Neuron (in vitro differentiated cells): ENCODE data around the gene G0S2.

Source experiments
- H2AFZ ChIP-seq: one replicate; pipeline ENCODE4 v1.6.1; 2013; ENCODE audit warnings: low read depth, mild to moderate bottlenecking, inconsistent platforms, low read length, moderate library complexity
- H3K27me3 ChIP-seq: one replicate; pipeline ENCODE4 v1.6.1; 2013; ENCODE audit warnings: low read length; ENCODE audit not compliant: insufficient read depth
- H3K36me3 ChIP-seq: one replicate; pipeline ENCODE4 v1.6.1; 2013; ENCODE audit warnings: low read length; ENCODE audit not compliant: insufficient read depth
- H3K4me1 ChIP-seq: one replicate; pipeline ENCODE4 v1.6.1; 2013; ENCODE audit warnings: low read length; ENCODE audit not compliant: insufficient read depth
- H3K4me3 ChIP-seq: 2 replicates; pipeline ENCODE4 v1.5.1; 2013; ENCODE audit warnings: mild to moderate bottlenecking, low read length, moderate library complexity
- H3K9me3 ChIP-seq: one replicate; pipeline ENCODE4 v1.6.1; 2013; ENCODE audit warnings: low read length

The G0S2 gene

GRCh38 chr1:209641832-209642172 is 33.4 kb upstream of the G0S2 start:
- Histone ChIP-seq H3K4me3 (no peak overlapping the region), H3K36me3 (no peaks in the 10 kb centered on the region), H3K27me3 (no peaks in the 10 kb centered on the region), H2AFZ (no peak overlapping the region), H3K9me3 (no peaks in the 10 kb centered on the region), H3K4me1 (no peaks in the 10 kb centered on the region)

- H3K36me3 ChIP-seq: no peaks in the 10 kb centered on the region
- no peaks in the 10 kb centered on the region for H3K4me1 ChIP-seq
- H3K4me3 ChIP-seq: no peak overlapping the region
- no peaks in the 10 kb centered on the region for H3K9me3 ChIP-seq
- no peaks in the 10 kb centered on the region for H3K27me3 ChIP-seq
- H2AFZ ChIP-seq: no peak overlapping the region
Observed at GRCh38 chr1:209642816-209643215, 32.4 kb upstream of the G0S2 start.

GRCh38 chr1:209643285-209644020 is 31.8 kb upstream of the G0S2 start:
- Histone ChIP-seq H3K9me3 (no peaks in the 10 kb centered on the region), H3K36me3 (no peaks in the 10 kb centered on the region), H3K4me3 (no peak overlapping the region), H2AFZ (no peak overlapping the region), H3K27me3 (no peaks in the 10 kb centered on the region), H3K4me1 (no peaks in the 10 kb centered on the region)

- Histone ChIP-seq H3K27me3 (no peaks in the 10 kb centered on the region), H3K4me1 (no peaks in the 10 kb centered on the region), H3K4me3 (no peak overlapping the region)
Observed at GRCh38 chr1:209645574-209646452, 29.4 kb upstream of the G0S2 start.

GRCh38 chr1:209646558-209646957 is 28.7 kb upstream of the G0S2 start:
- no peak overlapping the region for H2AFZ ChIP-seq
- H3K4me1 ChIP-seq: no peaks in the 10 kb centered on the region
- H3K36me3 ChIP-seq: no peaks in the 10 kb centered on the region
- H3K4me3 ChIP-seq: no peak overlapping the region
- H3K9me3 ChIP-seq: no peaks in the 10 kb centered on the region
- no peaks in the 10 kb centered on the region for H3K27me3 ChIP-seq

More at GRCh38 chr1:209645574-209646452, 29.4 kb upstream of the G0S2 start:
- H3K9me3 ChIP-seq: no peaks in the 10 kb centered on the region
- no peaks in the 10 kb centered on the region for H3K36me3 ChIP-seq
- no peak overlapping the region for H2AFZ ChIP-seq

- Histone ChIP-seq H3K4me1 (no peaks in the 10 kb centered on the region), H3K27me3 (no peaks in the 10 kb centered on the region), H3K9me3 (no peaks in the 10 kb centered on the region), H3K4me3 (no peak overlapping the region), H3K36me3 (no peaks in the 10 kb centered on the region), H2AFZ (no peak overlapping the region)
Observed at GRCh38 chr1:209647156-209647555, 28.1 kb upstream of the G0S2 start.

GRCh38 chr1:209648346-209648745 is 26.9 kb upstream of the G0S2 start:
- Histone ChIP-seq H2AFZ (no peak overlapping the region), H3K4me3 (no peak overlapping the region), H3K4me1 (no peaks in the 10 kb centered on the region), H3K9me3 (no peaks in the 10 kb centered on the region), H3K36me3 (no peaks in the 10 kb centered on the region), H3K27me3 (no peaks in the 10 kb centered on the region)

- Histone ChIP-seq H3K4me1 (no peaks in the 10 kb centered on the region), H2AFZ (no peak overlapping the region), H3K9me3 (no peaks in the 10 kb centered on the region), H3K27me3 (no peaks in the 10 kb centered on the region), H3K4me3 (no peak overlapping the region), H3K36me3 (no peaks in the 10 kb centered on the region)
Observed at GRCh38 chr1:209648931-209649776, 26.1 kb upstream of the G0S2 start.

- no peaks in the 10 kb centered on the region for H3K9me3 ChIP-seq
- no peaks in the 10 kb centered on the region for H3K4me1 ChIP-seq
- H3K36me3 ChIP-seq: no peaks in the 10 kb centered on the region
- no peak overlapping the region for H3K4me3 ChIP-seq
- H2AFZ ChIP-seq: no peak overlapping the region
- no peaks in the 10 kb centered on the region for H3K27me3 ChIP-seq
Observed at GRCh38 chr1:209650454-209650853, 24.8 kb upstream of the G0S2 start.

- Histone ChIP-seq H3K36me3 (no peaks in the 10 kb centered on the region), H3K27me3 (no peaks in the 10 kb centered on the region), H3K4me1 (no peaks in the 10 kb centered on the region), H3K4me3 (no peak overlapping the region), H3K9me3 (no peaks in the 10 kb centered on the region), H2AFZ (no peak overlapping the region)
Observed at GRCh38 chr1:209651138-209651587, 24.0 kb upstream of the G0S2 start.

- no peak within 1 kb of the TSS for H3K4me3 ChIP-seq
- no peaks in the 10 kb centered on the region for H3K27me3 ChIP-seq
- no peaks in the 10 kb centered on the region for H3K9me3 ChIP-seq
- no peaks in the 10 kb centered on the region for H3K36me3 ChIP-seq
- H3K4me1 ChIP-seq: no peaks in the 10 kb centered on the region
- H2AFZ ChIP-seq: no peak within 1 kb of the TSS
Observed at GRCh38 chr1:209652121-209652735, 23.0 kb upstream of the G0S2 start, which contains the start of gene LAMB3. Gene LAMB3, minus strand, starts transcription at chr1:209652425. Its CDS starts 1,481 bp downstream, at chr1:209650944.

GRCh38 chr1:209652873-209653401 is 22.3 kb upstream of the G0S2 start:
- Histone ChIP-seq H3K4me3 (no peak overlapping the region), H3K4me1 (no peaks in the 10 kb centered on the region), H3K9me3 (no peaks in the 10 kb centered on the region), H3K36me3 (no peaks in the 10 kb centered on the region), H2AFZ (no peak overlapping the region), H3K27me3 (no peaks in the 10 kb centered on the region)
